Urothelium cell line (cell line): Measurements from ENCODE around the gene PHOSPHO2.
"Not testable (repeated sequence)": the region's sequence is repeated elsewhere in the genome, so short reads cannot be mapped to it uniquely, and the experiment has no call there.

Experiments used
- DNase-seq: peaks from one replicate; pipeline ENCODE4 v3.0.0; 2011; ENCODE audit warnings: low spot score, mixed read lengths
- FAIRE-seq: peaks from 2 replicates; lab custom pipeline; 2011; peaks lifted over from hg19 to GRCh38; lab: Jason Lieb, UNC

PHOSPHO2 gene

DNA sequence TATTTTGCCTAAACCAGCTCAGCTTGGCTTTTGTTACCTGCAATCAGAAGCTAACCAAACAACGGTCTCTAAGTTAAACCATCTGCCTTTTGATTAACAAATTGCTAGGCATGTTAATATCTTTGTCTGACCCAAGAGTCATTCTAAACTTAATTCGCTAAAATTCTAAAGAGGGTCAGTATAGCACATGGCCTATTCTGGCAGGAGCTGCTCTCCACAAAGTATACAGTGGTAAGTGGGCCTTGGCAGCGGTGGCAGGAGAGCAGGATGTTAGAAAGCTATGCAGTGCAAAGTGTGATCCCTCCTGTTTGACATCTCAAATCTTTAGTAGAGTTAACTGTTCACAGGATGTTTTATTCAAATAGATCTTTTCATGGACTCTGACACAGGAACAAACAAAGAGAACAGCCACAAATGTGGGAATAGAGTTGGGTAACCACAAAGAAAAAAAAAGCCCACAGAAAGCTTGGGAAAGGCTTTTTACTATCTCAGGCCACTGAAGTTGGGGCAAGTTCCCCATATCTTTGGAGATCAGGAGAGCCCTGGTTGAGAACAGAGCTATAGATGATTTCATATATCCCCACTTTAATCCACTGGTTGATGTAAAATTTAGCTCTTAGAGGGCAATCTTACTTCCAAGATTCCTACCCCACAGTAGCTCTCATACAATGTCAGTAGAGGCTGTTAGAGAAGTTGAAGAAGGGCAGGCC, 10.7 kb upstream of the PHOSPHO2 start:
- no peak for FAIRE-seq
- DNase-seq: no peak

- FAIRE-seq (peak; percentile 68), DNase-seq (no peak)
These were observed 10.1 kb upstream of the PHOSPHO2 start for GRCh38 chr2:169684135-169684565.

DNA sequence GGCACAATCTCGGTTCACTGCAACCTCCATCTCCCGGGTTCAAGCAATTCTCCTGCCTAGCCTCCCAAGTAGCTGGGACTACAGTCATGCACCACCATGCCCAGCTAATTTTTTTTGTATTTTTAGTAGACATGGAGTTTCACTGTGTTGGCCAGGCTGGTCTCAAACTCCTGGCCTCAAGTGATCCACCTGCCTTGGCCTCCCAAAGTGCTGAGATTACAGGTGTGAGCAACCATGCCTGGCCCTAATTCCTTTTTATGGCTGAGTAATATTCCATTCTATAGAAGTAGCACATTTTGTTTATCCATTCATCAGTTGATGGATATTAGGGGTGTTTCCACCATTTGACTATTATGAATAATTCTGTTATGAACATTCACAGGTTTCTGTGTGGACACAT, 9.6 kb upstream of the PHOSPHO2 start:
- not testable (repeated sequence) for DNase-seq, FAIRE-seq

GRCh38 chr2:169686825-169687224, 7.4 kb upstream of the PHOSPHO2 start:
- FAIRE-seq, DNase-seq: not testable (repeated sequence)

GRCh38 chr2:169687943-169688342, 6.3 kb upstream of the PHOSPHO2 start:
- not testable (repeated sequence) for DNase-seq, FAIRE-seq

- no peak for FAIRE-seq
- no peak for DNase-seq
These were observed 3.3 kb upstream of the PHOSPHO2 start for GRCh38 chr2:169690958-169691357.

GRCh38 chr2:169692718-169693117, 1.6 kb upstream of the PHOSPHO2 start:
- DNase-seq: no peak
- no peak for FAIRE-seq

- no peak for DNase-seq
- FAIRE-seq: no peak
These were observed 909 bp upstream of the PHOSPHO2 start for GRCh38 chr2:169693360-169693759.

DNA sequence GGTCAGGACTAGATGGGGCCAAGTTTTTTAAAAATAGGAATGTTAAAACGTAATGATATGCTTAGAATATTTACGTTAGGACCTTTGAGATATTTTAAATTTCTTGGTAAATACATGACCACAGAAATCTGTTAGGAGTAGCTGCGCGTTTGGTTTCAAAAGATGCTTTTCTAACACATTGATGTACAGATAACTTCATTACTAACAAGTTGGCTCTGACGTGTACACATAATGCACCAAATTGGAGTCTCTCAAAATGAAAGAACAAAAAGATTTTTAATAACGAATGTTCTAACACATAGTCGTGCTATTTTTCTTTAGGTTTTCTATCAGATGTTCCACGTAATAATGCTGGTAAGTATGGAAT, 608 bp downstream of the PHOSPHO2 start:
- no peak for DNase-seq
- no peak for FAIRE-seq

- DNase-seq: no peak
- FAIRE-seq: no peak
These were observed 2.1 kb downstream of the PHOSPHO2 start for GRCh38 chr2:169696381-169696780.

- not testable (repeated sequence) for FAIRE-seq, DNase-seq
These were observed 4.9 kb downstream of the PHOSPHO2 start for GRCh38 chr2:169699173-169699572.

- DNase-seq (no peak), FAIRE-seq (no peak)
These were observed 8.7 kb downstream of the PHOSPHO2 start for GRCh38 chr2:169702996-169703395.

- FAIRE-seq (no peak), DNase-seq (no peak)
These were observed 10.0 kb downstream of the PHOSPHO2 start for GRCh38 chr2:169704160-169704708.

DNA sequence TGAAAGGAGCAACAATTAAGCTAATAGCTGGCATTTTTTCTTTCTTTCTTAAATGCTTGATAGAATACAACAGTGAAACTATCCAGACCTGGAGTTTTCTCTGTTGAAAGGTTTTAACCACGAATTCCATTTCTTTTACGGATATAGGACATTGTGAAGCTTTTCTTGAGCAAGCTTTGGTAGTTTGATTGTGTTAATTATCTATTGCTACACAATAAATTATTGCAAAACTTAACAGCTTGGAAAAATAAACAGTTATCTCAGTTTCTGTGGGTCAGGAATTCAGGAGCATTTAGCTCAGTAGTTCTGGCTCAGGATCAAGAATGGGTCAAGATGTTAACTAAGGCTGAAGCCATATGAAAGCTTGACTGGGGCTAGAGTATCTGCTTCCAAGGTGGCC, 11.7 kb downstream of the PHOSPHO2 start:
- FAIRE-seq (no peak), DNase-seq (no peak)

- DNase-seq: no peak
- no peak for FAIRE-seq
These were observed 13.4 kb downstream of the PHOSPHO2 start for GRCh38 chr2:169707626-169708025.

- FAIRE-seq: no peak
- DNase-seq: no peak
These were observed 15.1 kb downstream of the PHOSPHO2 start for GRCh38 chr2:169709331-169709730.

GRCh38 chr2:169709981-169710380, 15.7 kb downstream of the PHOSPHO2 start:
- FAIRE-seq (no peak), DNase-seq (no peak)

DNA sequence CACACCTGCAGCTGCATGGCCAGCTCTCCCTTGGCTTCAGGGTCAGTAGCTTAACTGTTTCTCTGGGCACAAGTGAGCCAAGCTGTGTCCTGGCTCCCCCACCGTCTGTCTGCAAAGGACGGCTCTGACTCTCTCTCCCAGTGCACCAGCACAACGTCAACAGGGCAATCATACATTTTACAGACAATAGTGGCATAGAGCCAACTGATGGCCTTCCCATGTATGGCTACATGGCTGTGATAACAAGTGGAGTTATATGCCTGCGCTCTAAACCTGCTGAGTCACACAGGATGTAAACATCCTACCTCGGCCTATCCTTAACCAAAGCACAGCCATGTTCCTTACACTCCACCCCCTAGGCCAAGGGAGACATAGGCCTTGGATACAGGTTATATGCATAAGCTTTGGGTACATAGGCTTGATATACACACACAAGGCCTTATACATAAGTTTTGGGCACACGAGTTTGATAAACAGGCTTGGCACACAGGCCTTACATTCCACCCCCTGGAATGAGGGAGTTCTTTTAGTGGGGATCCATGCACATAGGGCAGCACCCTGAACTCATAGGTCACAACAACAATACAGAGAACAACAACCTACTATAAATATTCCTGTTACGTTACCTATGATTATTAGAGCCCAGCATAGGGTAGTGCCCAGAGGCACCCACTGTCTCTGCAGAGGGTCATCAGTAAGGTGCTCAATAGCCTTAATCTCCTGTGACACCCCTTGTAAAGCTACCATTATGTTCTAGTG, 17.7 kb downstream of the PHOSPHO2 start:
- no peak for FAIRE-seq

DNA sequence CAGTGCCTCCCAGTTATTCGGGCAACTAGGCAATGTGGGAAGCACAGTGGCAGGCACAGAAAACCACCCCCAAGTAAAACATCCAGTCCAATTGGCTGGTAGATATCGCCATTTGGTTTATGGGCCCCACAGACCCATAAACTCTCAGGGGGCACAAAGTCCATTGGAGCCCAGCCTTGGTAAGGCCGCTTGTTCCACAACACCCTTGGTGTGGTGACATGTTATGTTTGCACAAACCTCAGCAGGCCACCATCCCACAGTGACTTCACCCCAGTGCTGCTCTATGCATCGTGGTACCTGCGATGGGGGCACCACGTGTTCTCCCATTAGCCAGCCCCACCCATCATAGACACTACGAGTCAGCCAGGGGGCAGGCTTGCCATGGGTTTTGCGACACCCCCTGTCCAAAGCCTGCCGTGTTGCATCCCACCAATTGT, 18.5 kb downstream of the PHOSPHO2 start:
- no peak for DNase-seq
- no peak for FAIRE-seq

More for the DNA sequence above, 17.7 kb downstream of the PHOSPHO2 start:
- DNase-seq: no peak

- FAIRE-seq (no peak), DNase-seq (no peak)
These were observed 19.1 kb downstream of the PHOSPHO2 start for GRCh38 chr2:169713331-169713730.

DNA sequence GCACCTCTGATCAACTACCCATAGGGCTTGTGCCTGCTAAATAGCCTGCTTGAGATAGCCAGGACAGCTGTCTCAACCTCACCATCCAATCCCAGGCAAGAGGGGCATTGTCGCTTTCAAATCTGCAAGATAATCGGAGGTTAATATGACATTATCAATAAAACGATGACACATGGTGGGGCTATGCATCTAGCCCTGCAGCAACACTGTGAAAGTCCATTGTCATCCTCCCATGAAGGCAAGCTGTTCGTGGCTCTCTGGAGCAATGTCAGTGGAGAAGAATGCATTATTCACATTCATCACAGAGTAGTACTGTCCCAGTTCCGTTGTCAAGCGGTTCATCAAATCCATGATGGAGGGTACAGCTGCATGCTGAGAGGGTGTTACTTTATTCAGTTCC, 20.4 kb downstream of the PHOSPHO2 start:
- no peak for DNase-seq
- no peak for FAIRE-seq
